Measurements from ENCODE around the gene PDK1. TPM values are rescaled to one million over a fixed set of nuclear protein-coding genes. Genes with fewer than 3 reads are reported as not detected.

The PDK1 gene
- total and polyA plus RNA-seq, 2 experiments from 2014 or later = 25.6 to 42.0 TPM

DNA sequence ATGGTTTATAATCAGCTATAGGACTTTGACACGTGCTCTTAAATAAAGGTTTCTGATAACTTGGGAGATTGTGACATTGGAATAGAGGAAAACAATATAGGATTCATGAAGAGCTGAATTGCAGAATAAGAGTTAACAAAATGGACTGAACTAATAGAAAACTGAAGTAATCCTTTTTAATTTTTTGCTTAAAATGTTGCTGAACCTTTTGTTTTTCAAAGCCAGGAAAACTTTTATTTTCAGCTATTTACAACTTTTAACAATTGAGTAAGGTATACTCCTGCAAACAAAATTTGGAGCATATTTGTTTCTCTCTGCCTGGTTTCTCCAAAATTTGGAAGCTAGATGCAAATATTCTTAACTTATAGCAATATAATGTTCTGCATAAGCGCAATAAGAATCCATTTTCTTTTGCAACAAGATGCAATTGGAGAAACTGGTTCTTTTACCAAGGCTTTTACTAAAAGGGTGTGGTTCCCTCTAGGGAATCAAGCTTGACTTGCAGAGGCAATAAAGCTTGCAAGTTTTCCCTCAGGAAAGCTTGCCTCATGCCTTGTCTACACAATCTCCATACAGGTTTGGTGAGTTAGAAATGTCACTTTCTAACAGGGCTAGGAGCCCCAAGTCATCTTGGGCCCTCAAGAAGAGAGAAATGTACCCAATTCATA lies 10.3 kb upstream of the PDK1 start:
- Histone ChIP-seq H3K4me3 (no peak overlapping the region), H3K79me2 (replicated peaks; ENCODE audit: insufficient read depth) (no peaks in the 10 kb centered on the region), H3K4me2 (no peak overlapping the region), H3K27ac (ENCODE audit: low read depth) (no peak overlapping the region), H3F3A (replicated peaks; ENCODE audit: low read depth) (no peaks in the 10 kb centered on the region), H3K36me3 (ENCODE audit: insufficient read depth) (peaks cover 33% of the 10 kb centered on the region), H4K20me1 (replicated peaks; ENCODE audit: insufficient read depth) (no peaks in the 10 kb centered on the region), H3K4me1 (ENCODE audit: insufficient read depth) (peaks cover 17% of the 10 kb centered on the region), H2AFZ (no peak overlapping the region), H3K27me3 (ENCODE audit: insufficient read depth) (no peaks in the 10 kb centered on the region), H3K9me2 (ENCODE audit: insufficient read depth) (no peaks in the 10 kb centered on the region)
- no peak for DNase-seq (ENCODE audit: low spot score)
- H3K9me3 Mint-ChIP-seq = peaks cover 89% of the 10 kb centered on the region
- peaks cover 7% of the 10 kb centered on the region for H3K27me3 Mint-ChIP-seq (ENCODE audit: insufficient read depth, low read depth, poor library complexity)
- H3K36me3 Mint-ChIP-seq (ENCODE audit: low read depth) = peaks cover 75% of the 10 kb centered on the region
- H3K27ac Mint-ChIP-seq = no peak overlapping the region
- peaks cover 16% of the 10 kb centered on the region for H3K4me1 Mint-ChIP-seq
- no peak for TF ChIP-seq EZH2 (IDR thresholded peaks at IDR 0.05; ENCODE audit: low read depth, unreplicated experiment)
- H3K4me3 Mint-ChIP-seq = no peak overlapping the region
- ATAC-seq = no peak

DNA sequence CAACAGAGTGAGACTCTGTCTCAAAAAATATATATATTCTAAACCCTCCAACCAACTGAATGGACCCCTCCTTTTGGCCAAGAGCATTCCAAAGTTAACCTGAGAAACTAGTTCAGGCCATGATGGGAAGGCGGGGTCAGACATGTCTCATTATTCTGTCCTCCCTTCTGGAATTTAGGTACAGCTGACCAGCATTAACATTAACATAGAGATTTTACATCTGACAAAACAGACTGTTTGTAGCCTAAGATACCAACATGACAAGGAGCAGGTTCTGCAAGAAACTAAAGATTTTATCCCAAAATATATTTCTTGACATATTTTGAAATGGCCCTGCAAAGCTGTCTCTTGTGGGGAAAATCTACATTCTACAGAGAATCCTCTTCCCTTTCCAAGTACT lies 6.8 kb upstream of the PDK1 start:
- DNase-seq (ENCODE audit: low spot score) (no peak), ATAC-seq (no peak)
- H3K36me3 ChIP-seq (ENCODE audit: insufficient read depth) = peaks cover 21% of the 10 kb centered on the region
- H3K79me2 ChIP-seq (replicated peaks; ENCODE audit: insufficient read depth) = no peaks in the 10 kb centered on the region
- no peaks in the 10 kb centered on the region for H4K20me1 ChIP-seq (replicated peaks; ENCODE audit: insufficient read depth)
- peaks cover 48% of the 10 kb centered on the region for H3K4me1 ChIP-seq (ENCODE audit: insufficient read depth)
- H3K9me2 ChIP-seq (ENCODE audit: insufficient read depth) = no peaks in the 10 kb centered on the region
- H3K27me3 Mint-ChIP-seq (ENCODE audit: insufficient read depth, low read depth, poor library complexity) = peaks cover 2% of the 10 kb centered on the region
- no peaks in the 10 kb centered on the region for H3F3A ChIP-seq (replicated peaks; ENCODE audit: low read depth)
- H2AFZ ChIP-seq = no peak overlapping the region
- peak overlapping the region; percentile 35; the same call in 1 of the 2 replicates for H3K27ac ChIP-seq (ENCODE audit: low read depth)
- peaks cover 57% of the 10 kb centered on the region for H3K9me3 Mint-ChIP-seq
- H3K4me3 Mint-ChIP-seq = no peak overlapping the region
- H3K4me3 ChIP-seq = no peak overlapping the region
- H3K36me3 Mint-ChIP-seq (ENCODE audit: low read depth) = peaks cover 54% of the 10 kb centered on the region
- H3K27ac Mint-ChIP-seq = 0 out of 2 replicates have a peak overlapping the region, but pooled peaks have one; percentile 84
- H3K27me3 ChIP-seq (ENCODE audit: insufficient read depth) = no peaks in the 10 kb centered on the region
- H3K4me2 ChIP-seq = peak overlapping the region; percentile 8; the same call in 1 of the 2 replicates
- peaks cover 44% of the 10 kb centered on the region for H3K4me1 Mint-ChIP-seq
- TF ChIP-seq CREB1 (CRISPR knock-in tag; IDR thresholded peaks at IDR 0.05; ENCODE audit: low read depth) (no peak), ZNF331 (CRISPR knock-in tag; IDR thresholded peaks at IDR 0.05; ENCODE audit: low read depth) (no peak), STAT1 (IDR thresholded peaks at IDR 0.05; ENCODE audit: unreplicated experiment) (no peak), ZNF114 (CRISPR knock-in tag; IDR thresholded peaks at IDR 0.05) (no peak), NANOG (IDR thresholded peaks at IDR 0.05; ENCODE audit: borderline replicate concordance) (no peak), EZH2 (IDR thresholded peaks at IDR 0.05; ENCODE audit: low read depth, unreplicated experiment) (no peak), JUNB (IDR thresholded peaks at IDR 0.05; ENCODE audit: unreplicated experiment) (no peak)
- TF ChIP-seq, protein P1, sequence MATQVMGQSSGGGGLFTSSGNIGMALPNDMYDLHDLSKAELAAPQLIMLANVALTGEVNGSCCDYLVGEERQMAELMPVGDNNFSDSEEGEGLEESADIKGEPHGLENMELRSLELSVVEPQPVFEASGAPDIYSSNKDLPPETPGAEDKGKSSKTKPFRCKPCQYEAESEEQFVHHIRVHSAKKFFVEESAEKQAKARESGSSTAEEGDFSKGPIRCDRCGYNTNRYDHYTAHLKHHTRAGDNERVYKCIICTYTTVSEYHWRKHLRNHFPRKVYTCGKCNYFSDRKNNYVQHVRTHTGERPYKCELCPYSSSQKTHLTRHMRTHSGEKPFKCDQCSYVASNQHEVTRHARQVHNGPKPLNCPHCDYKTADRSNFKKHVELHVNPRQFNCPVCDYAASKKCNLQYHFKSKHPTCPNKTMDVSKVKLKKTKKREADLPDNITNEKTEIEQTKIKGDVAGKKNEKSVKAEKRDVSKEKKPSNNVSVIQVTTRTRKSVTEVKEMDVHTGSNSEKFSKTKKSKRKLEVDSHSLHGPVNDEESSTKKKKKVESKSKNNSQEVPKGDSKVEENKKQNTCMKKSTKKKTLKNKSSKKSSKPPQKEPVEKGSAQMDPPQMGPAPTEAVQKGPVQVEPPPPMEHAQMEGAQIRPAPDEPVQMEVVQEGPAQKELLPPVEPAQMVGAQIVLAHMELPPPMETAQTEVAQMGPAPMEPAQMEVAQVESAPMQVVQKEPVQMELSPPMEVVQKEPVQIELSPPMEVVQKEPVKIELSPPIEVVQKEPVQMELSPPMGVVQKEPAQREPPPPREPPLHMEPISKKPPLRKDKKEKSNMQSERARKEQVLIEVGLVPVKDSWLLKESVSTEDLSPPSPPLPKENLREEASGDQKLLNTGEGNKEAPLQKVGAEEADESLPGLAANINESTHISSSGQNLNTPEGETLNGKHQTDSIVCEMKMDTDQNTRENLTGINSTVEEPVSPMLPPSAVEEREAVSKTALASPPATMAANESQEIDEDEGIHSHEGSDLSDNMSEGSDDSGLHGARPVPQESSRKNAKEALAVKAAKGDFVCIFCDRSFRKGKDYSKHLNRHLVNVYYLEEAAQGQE (IDR thresholded peaks at IDR 0.05; ENCODE audit: unreplicated experiment) = no peak
- TF ChIP-seq, protein P2, sequence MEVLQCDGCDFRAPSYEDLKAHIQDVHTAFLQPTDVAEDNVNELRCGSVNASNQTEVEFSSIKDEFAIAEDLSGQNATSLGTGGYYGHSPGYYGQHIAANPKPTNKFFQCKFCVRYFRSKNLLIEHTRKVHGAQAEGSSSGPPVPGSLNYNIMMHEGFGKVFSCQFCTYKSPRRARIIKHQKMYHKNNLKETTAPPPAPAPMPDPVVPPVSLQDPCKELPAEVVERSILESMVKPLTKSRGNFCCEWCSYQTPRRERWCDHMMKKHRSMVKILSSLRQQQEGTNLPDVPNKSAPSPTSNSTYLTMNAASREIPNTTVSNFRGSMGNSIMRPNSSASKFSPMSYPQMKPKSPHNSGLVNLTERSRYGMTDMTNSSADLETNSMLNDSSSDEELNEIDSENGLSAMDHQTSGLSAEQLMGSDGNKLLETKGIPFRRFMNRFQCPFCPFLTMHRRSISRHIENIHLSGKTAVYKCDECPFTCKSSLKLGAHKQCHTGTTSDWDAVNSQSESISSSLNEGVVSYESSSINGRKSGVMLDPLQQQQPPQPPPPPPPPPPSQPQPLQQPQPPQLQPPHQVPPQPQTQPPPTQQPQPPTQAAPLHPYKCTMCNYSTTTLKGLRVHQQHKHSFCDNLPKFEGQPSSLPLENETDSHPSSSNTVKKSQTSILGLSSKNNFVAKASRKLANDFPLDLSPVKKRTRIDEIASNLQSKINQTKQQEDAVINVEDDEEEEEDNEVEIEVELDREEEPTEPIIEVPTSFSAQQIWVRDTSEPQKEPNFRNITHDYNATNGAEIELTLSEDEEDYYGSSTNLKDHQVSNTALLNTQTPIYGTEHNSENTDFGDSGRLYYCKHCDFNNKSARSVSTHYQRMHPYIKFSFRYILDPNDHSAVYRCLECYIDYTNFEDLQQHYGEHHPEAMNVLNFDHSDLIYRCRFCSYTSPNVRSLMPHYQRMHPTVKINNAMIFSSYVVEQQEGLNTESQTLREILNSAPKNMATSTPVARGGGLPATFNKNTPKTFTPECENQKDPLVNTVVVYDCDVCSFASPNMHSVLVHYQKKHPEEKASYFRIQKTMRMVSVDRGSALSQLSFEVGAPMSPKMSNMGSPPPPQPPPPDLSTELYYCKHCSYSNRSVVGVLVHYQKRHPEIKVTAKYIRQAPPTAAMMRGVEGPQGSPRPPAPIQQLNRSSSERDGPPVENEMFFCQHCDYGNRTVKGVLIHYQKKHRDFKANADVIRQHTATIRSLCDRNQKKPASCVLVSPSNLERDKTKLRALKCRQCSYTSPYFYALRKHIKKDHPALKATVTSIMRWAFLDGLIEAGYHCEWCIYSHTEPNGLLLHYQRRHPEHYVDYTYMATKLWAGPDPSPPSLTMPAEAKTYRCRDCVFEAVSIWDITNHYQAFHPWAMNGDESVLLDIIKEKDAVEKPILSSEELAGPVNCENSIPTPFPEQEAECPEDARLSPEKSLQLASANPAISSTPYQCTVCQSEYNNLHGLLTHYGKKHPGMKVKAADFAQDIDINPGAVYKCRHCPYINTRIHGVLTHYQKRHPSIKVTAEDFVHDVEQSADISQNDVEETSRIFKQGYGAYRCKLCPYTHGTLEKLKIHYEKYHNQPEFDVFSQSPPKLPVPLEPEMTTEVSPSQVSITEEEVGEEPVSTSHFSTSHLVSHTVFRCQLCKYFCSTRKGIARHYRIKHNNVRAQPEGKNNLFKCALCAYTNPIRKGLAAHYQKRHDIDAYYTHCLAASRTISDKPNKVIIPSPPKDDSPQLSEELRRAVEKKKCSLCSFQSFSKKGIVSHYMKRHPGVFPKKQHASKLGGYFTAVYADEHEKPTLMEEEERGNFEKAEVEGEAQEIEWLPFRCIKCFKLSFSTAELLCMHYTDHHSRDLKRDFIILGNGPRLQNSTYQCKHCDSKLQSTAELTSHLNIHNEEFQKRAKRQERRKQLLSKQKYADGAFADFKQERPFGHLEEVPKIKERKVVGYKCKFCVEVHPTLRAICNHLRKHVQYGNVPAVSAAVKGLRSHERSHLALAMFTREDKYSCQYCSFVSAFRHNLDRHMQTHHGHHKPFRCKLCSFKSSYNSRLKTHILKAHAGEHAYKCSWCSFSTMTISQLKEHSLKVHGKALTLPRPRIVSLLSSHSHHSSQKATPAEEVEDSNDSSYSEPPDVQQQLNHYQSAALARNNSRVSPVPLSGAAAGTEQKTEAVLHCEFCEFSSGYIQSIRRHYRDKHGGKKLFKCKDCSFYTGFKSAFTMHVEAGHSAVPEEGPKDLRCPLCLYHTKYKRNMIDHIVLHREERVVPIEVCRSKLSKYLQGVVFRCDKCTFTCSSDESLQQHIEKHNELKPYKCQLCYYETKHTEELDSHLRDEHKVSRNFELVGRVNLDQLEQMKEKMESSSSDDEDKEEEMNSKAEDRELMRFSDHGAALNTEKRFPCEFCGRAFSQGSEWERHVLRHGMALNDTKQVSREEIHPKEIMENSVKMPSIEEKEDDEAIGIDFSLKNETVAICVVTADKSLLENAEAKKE (CRISPR knock-in tag; IDR thresholded peaks at IDR 0.05) = no peak
- TF ChIP-seq, protein P3, sequence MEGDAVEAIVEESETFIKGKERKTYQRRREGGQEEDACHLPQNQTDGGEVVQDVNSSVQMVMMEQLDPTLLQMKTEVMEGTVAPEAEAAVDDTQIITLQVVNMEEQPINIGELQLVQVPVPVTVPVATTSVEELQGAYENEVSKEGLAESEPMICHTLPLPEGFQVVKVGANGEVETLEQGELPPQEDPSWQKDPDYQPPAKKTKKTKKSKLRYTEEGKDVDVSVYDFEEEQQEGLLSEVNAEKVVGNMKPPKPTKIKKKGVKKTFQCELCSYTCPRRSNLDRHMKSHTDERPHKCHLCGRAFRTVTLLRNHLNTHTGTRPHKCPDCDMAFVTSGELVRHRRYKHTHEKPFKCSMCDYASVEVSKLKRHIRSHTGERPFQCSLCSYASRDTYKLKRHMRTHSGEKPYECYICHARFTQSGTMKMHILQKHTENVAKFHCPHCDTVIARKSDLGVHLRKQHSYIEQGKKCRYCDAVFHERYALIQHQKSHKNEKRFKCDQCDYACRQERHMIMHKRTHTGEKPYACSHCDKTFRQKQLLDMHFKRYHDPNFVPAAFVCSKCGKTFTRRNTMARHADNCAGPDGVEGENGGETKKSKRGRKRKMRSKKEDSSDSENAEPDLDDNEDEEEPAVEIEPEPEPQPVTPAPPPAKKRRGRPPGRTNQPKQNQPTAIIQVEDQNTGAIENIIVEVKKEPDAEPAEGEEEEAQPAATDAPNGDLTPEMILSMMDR (conservative IDR thresholded peaks at IDR 0.05; ENCODE audit: low read depth in 2 of 2) = no peak
